GM12878 (cell line): ENCODE data around the gene TYROBP. TPM values are rescaled to one million over a fixed set of nuclear protein-coding genes. Genes with fewer than 3 reads are reported as not detected.

Experiments used
- CBX5 ChIP-seq: sonication (generic); IDR thresholded peaks from 2 replicates; pipeline ENCODE4 v1.6.1; 2016; ENCODE audit warnings: low read depth, moderate library complexity, mild to moderate bottlenecking, inconsistent platforms
- CEBPB ChIP-seq, 2 experiments: fragments of 150-350 bp in 1 of 2; IDR thresholded peaks; 2 replicates each; pipeline ENCODE4 v1.6.1; 2012 to 2014; ENCODE audit warnings: low read depth in 2 of 2, low read length in 2 of 2, borderline replicate concordance in 1 of 2, inconsistent platforms in 1 of 2
- DPF2 ChIP-seq: fragments of 450-650 bp; IDR thresholded peaks from 2 replicates; pipeline ENCODE4 v1.6.1; 2017; ENCODE audit warnings: mild to moderate bottlenecking
- EGR1 ChIP-seq, 2 experiments: IDR thresholded peaks; 1 replicate in 1 of 2; 2 replicates in 1 of 2; pipeline ENCODE4 v1.6.1; 2011 to 2012; ENCODE audit warnings: low read depth in 2 of 2, low read length in 2 of 2, borderline replicate concordance in 1 of 2, mild to moderate bottlenecking in 1 of 2, moderate library complexity in 1 of 2
- HSF1 ChIP-seq: fragments of 150-350 bp; IDR thresholded peaks from 2 replicates; pipeline ENCODE4 v1.6.1; 2014; ENCODE audit warnings: mild to moderate bottlenecking, low read depth, low read length
- NFIC ChIP-seq: IDR thresholded peaks from 2 replicates; pipeline ENCODE4 v1.6.1; 2012; ENCODE audit warnings: low read depth, mild to moderate bottlenecking, inconsistent platforms, low read length, moderate library complexity
- PAX5 ChIP-seq: IDR thresholded peaks from 2 replicates; pipeline ENCODE4 v1.6.1; 2011; ENCODE audit warnings: low read depth, low read length, borderline replicate concordance
- POLR2A ChIP-seq: IDR thresholded peaks from 2 replicates; pipeline ENCODE4 v1.6.1; 2011; ENCODE audit warnings: low read depth, mild to moderate bottlenecking, low read length
- SIN3A ChIP-seq: IDR thresholded peaks from 2 replicates; pipeline ENCODE4 v1.6.1; 2012; ENCODE audit warnings: low read depth, low read length, improper control_type of control experiment
- SRF ChIP-seq, 2 experiments: IDR thresholded peaks; 2 replicates each; pipeline ENCODE4 v1.6.1; 2011; ENCODE audit warnings: low read depth in 2 of 2, low read length in 2 of 2, mild to moderate bottlenecking in 1 of 2, moderate library complexity in 1 of 2
- TARDBP ChIP-seq: IDR thresholded peaks from 2 replicates; pipeline ENCODE4 v1.6.1; 2016; ENCODE audit warnings: borderline replicate concordance
- TCF3 ChIP-seq: IDR thresholded peaks from 2 replicates; pipeline ENCODE4 v1.6.1; 2012; ENCODE audit warnings: low read depth, mild to moderate bottlenecking, low read length, borderline replicate concordance; ENCODE audit not compliant: insufficient read depth
- ZBTB40 ChIP-seq: fragments of 450-650 bp; IDR thresholded peaks from 2 replicates; pipeline ENCODE4 v1.6.1; 2016; ENCODE audit warnings: mild to moderate bottlenecking, moderate library complexity, borderline replicate concordance
- ZNF217 ChIP-seq: fragments of 450-650 bp; IDR thresholded peaks from 2 replicates; pipeline ENCODE4 v1.6.1; 2017; ENCODE audit warnings: antibody characterized with exemption, mild to moderate bottlenecking
- ZNF384 ChIP-seq: IDR thresholded peaks from 2 replicates; pipeline ENCODE4 v1.6.1; 2012; ENCODE audit warnings: low read depth, mild to moderate bottlenecking, low read length, improper control_type of control experiment, borderline replicate concordance
- polyA plus RNA-seq, 11 experiments: library from polyadenylated mRNA; depleted of rRNA in 4 of 11; unstranded in 6 of 11; stranded (reverse) in 5 of 11; fragments of >200 nt; fragmentation: Nextera tagmentation in 4 of 11; fragmentation: Illumina TruSeq in 1 of 11; extraction: Ambion mirVana in 4 of 11; extraction: Trizol in 1 of 11; gene quantifications; 1 replicate in 1 of 11; 2 replicates in 10 of 11; pipeline versions ENCODE4 v1.2.1 to v1.2.3, GENCODE V29; 2011 to 2016; ENCODE audit warnings: inconsistent platforms in 2 of 11, missing spikeins in 2 of 11, low read depth in 1 of 11
- total RNA-seq, 4 experiments: library from RNA; depleted of rRNA in 3 of 4; stranded (reverse); fragments of >200 nt in 3 of 4; fragmentation: Illumina TruSeq in 1 of 4; extraction: Trizol in 1 of 4; gene quantifications; 2 replicates each; pipeline versions ENCODE4 v1.2.1 to v1.2.3, GENCODE V29; 2013 to 2021
- TF ChIP-seq, protein P1 (sequence below): IDR thresholded peaks from 2 replicates; pipeline ENCODE4 v1.6.1; 2012; ENCODE audit warnings: low read length, inconsistent platforms
- TF ChIP-seq, protein P2 (sequence below): IDR thresholded peaks from 2 replicates; pipeline ENCODE4 v1.6.1; 2011; ENCODE audit warnings: mild to moderate bottlenecking, low read depth, low read length, moderate library complexity; ENCODE audit not compliant: insufficient replicate concordance
- TF ChIP-seq, protein P3 (sequence below): fragments of 450-650 bp; IDR thresholded peaks from 2 replicates; pipeline ENCODE4 v1.6.1; 2018; ENCODE audit warnings: mild to moderate bottlenecking, low read depth, moderate library complexity; ENCODE audit not compliant: partially characterized antibody

The TYROBP gene
- total and polyA plus RNA-seq, 10 of the 15 experiments (the other 5 are each of a cell fraction or from before 2014, with no cell fraction given) = 0.33 to 2.4 (median 0.58) TPM; not detected in 2

- TF ChIP-seq NFIC = no peak
- no peak for TF ChIP-seq ZNF384
- TF ChIP-seq, protein P1, sequence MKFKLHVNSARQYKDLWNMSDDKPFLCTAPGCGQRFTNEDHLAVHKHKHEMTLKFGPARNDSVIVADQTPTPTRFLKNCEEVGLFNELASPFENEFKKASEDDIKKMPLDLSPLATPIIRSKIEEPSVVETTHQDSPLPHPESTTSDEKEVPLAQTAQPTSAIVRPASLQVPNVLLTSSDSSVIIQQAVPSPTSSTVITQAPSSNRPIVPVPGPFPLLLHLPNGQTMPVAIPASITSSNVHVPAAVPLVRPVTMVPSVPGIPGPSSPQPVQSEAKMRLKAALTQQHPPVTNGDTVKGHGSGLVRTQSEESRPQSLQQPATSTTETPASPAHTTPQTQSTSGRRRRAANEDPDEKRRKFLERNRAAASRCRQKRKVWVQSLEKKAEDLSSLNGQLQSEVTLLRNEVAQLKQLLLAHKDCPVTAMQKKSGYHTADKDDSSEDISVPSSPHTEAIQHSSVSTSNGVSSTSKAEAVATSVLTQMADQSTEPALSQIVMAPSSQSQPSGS = no peak
- no peak for TF ChIP-seq CBX5
- TF ChIP-seq DPF2 = 0 out of 2 replicates have a peak, but pooled peaks have one; percentile 11
- TF ChIP-seq TARDBP = peak; percentile 87; the same call in 1 of the 2 replicates
- no peak for TF ChIP-seq CEBPB (IDR thresholded peaks at IDR 0.05; ENCODE audit: borderline replicate concordance in 1 of 2, low read depth in 2 of 2, low read length in 2 of 2)
- peak; percentile 58; the same call in 1 of the 2 replicates for TF ChIP-seq TCF3
- TF ChIP-seq, protein P2, sequence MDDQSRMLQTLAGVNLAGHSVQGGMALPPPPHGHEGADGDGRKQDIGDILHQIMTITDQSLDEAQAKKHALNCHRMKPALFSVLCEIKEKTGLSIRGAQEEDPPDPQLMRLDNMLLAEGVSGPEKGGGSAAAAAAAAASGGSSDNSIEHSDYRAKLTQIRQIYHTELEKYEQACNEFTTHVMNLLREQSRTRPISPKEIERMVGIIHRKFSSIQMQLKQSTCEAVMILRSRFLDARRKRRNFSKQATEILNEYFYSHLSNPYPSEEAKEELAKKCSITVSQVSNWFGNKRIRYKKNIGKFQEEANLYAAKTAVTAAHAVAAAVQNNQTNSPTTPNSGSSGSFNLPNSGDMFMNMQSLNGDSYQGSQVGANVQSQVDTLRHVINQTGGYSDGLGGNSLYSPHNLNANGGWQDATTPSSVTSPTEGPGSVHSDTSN = no peak
- TF ChIP-seq ZNF217 = no peak
- 0 out of 2 replicates have a peak, but pooled peaks have one; percentile 52 for TF ChIP-seq HSF1
- no peak for TF ChIP-seq SIN3A
- TF ChIP-seq PAX5 = peak; percentile 51
- peak; percentile 99 for TF ChIP-seq POLR2A
- TF ChIP-seq, protein P3, sequence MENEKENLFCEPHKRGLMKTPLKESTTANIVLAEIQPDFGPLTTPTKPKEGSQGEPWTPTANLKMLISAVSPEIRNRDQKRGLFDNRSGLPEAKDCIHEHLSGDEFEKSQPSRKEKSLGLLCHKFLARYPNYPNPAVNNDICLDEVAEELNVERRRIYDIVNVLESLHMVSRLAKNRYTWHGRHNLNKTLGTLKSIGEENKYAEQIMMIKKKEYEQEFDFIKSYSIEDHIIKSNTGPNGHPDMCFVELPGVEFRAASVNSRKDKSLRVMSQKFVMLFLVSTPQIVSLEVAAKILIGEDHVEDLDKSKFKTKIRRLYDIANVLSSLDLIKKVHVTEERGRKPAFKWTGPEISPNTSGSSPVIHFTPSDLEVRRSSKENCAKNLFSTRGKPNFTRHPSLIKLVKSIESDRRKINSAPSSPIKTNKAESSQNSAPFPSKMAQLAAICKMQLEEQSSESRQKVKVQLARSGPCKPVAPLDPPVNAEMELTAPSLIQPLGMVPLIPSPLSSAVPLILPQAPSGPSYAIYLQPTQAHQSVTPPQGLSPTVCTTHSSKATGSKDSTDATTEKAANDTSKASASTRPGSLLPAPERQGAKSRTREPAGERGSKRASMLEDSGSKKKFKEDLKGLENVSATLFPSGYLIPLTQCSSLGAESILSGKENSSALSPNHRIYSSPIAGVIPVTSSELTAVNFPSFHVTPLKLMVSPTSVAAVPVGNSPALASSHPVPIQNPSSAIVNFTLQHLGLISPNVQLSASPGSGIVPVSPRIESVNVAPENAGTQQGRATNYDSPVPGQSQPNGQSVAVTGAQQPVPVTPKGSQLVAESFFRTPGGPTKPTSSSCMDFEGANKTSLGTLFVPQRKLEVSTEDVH = no peak
- TF ChIP-seq EGR1 (IDR thresholded peaks at IDR 0.05; ENCODE audit: borderline replicate concordance in 1 of 2, low read depth in 2 of 2, low read length in 2 of 2) = peak in 1 of 2 experiments; percentile 64; a peak in 2 of 3 replicates
- TF ChIP-seq SRF (IDR thresholded peaks at IDR 0.05; ENCODE audit: low read depth in 2 of 2, low read length in 2 of 2) = 0 out of 4 replicates have a peak, but pooled peaks of 1 of the 2 experiments have one; percentile 38
- peak; percentile 72; the same call in 1 of the 2 replicates for TF ChIP-seq ZBTB40
Measured at GRCh38 chr19:35931161-35931873, 23.2 kb upstream of the TYROBP start (continued).
